SW480 (cell line): ENCODE measurements around the gene LRP4.
"Not testable (repeated sequence)": the region's sequence is repeated elsewhere in the genome, so short reads cannot be mapped to it uniquely, and the experiment has no call there.

Experiments used
- DNase-seq: peaks from one replicate; pipeline ENCODE4 v3.0.0-alpha.2; 2016; ENCODE audit warnings: low spot score

The LRP4 gene

GRCh38 chr11:46927928-46928327 lies 9.6 kb upstream of the LRP4 start:
- not testable (repeated sequence) for DNase-seq

- no peak for DNase-seq
Observed at GRCh38 chr11:46920755-46921154, 2.4 kb upstream of the LRP4 start.

- DNase-seq = no peak
Observed at GRCh38 chr11:46918788-46919513, 601 bp upstream of the LRP4 start.

GRCh38 chr11:46917762-46918082 lies 628 bp downstream of the LRP4 start:
- DNase-seq = no peak

- DNase-seq = no peak
Observed at GRCh38 chr11:46917109-46917761, 1.1 kb downstream of the LRP4 start.

GRCh38 chr11:46916286-46917108 lies 1.9 kb downstream of the LRP4 start:
- DNase-seq = peak; percentile 71

- no peak for DNase-seq
Observed at GRCh38 chr11:46914910-46915309, 3.4 kb downstream of the LRP4 start.

GRCh38 chr11:46914363-46914762 lies 4.0 kb downstream of the LRP4 start:
- DNase-seq = no peak

GRCh38 chr11:46913484-46913883 lies 4.9 kb downstream of the LRP4 start:
- DNase-seq = no peak

- DNase-seq = peak; percentile 44
Observed at GRCh38 chr11:46912526-46913150, 5.7 kb downstream of the LRP4 start.

- no peak for DNase-seq
Observed at GRCh38 chr11:46907606-46908005, 10.7 kb downstream of the LRP4 start.

- no peak for DNase-seq
Observed at GRCh38 chr11:46906609-46907041, 11.7 kb downstream of the LRP4 start.

GRCh38 chr11:46905806-46906205 lies 12.5 kb downstream of the LRP4 start:
- no peak for DNase-seq

GRCh38 chr11:46903846-46904245 lies 14.5 kb downstream of the LRP4 start:
- no peak for DNase-seq

GRCh38 chr11:46902694-46903093 lies 15.7 kb downstream of the LRP4 start:
- DNase-seq = no peak

- no peak for DNase-seq
Observed at GRCh38 chr11:46901156-46901555, 17.2 kb downstream of the LRP4 start.

GRCh38 chr11:46900091-46900746 lies 18.1 kb downstream of the LRP4 start:
- no peak for DNase-seq

- DNase-seq = no peak
Observed at GRCh38 chr11:46899501-46900025, 18.8 kb downstream of the LRP4 start.

- no peak for DNase-seq
Observed at GRCh38 chr11:46898396-46899095, 19.8 kb downstream of the LRP4 start.

- DNase-seq = peak; percentile 70
Observed at GRCh38 chr11:46896719-46897406, 21.5 kb downstream of the LRP4 start.
